ENCODE results near the gene GCGR. TPM values are rescaled to one million over a fixed set of nuclear protein-coding genes. Genes with fewer than 3 reads are reported as not detected.

The GCGR gene
- total RNA-seq (2021; ENCODE audit: unreplicated experiment) (1.6 TPM), Bru-seq, nascent RNA (percentile 22 among the genes with signal in this experiment), BruChase-seq, experiment 1, labeled RNA remaining after a 2-hour chase (percentile 24 among the genes with signal in this experiment), BruChase-seq, experiment 2, labeled RNA remaining after a 6-hour chase (percentile 32 among the genes with signal in this experiment)
- polyA plus RNA-seq (2012; ENCODE audit: insufficient read length), result 0.74 TPM
- long read RNA-seq, partial matches to known transcripts, result 0 of 4 reads
- long read RNA-seq, other reads (novel, unspliced or antisense), result 3 of 4 reads

DNA sequence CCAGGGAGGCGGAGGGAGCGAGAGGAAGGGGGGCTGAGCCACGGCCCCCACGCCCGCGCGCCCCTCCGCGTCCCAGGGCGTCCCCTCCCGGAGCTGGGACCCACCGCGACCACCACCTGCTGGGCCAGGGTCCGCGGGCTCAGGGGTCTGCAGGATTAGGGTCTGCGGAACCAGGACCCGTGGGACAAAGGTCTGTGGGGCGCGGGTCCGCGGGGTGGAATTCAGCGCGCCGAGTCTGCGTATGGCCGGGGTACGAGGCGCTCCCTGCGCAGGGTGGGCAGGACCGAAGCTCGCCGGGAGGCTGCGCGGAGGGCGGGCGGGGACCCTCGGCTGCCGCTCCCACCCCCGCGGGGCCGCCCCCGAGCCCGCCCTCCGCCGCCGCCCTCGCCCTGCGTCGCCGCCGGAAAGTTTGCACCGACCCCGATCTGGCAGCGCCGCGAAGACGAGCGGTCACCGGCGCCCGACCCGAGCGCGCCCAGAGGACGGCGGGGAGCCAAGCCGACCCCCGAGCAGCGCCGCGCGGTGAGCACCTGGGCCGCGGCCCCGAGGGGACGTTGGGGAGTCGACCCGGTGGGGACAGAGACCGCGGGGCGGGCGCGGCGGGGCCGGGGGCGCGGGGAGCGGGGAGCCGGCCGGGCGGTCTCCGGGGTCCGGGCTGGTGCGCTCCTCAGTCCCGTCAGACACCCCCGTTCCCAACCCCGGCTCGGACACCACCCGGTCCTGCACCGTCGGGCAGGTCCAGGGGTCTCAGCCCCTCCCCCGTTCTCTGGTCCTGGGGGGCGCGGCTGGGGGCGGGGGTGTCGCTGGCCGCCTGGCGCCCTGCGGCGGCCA is at the start of gene GCGR:
Gene GCGR, plus strand, starts transcription at position 423 of the 831 bp plus-strand sequence. CDS start 4,869 bp downstream, outside the sequence.
- no peaks in the 10 kb centered on the region for H3K9me3 ChIP-seq (ENCODE audit: control insufficient read depth, insufficient read depth, low read depth, low read length)
- DNase-seq (ENCODE audit: low read depth, low spot score) (no peak), ATAC-seq (0 out of 2 replicates have a peak, but pooled peaks have one; percentile 3)
- no peak for TF ChIP-seq TCF7L2 (IDR thresholded peaks at IDR 0.05; ENCODE audit: low read depth, low read length)
- TF ChIP-seq, protein P1, sequence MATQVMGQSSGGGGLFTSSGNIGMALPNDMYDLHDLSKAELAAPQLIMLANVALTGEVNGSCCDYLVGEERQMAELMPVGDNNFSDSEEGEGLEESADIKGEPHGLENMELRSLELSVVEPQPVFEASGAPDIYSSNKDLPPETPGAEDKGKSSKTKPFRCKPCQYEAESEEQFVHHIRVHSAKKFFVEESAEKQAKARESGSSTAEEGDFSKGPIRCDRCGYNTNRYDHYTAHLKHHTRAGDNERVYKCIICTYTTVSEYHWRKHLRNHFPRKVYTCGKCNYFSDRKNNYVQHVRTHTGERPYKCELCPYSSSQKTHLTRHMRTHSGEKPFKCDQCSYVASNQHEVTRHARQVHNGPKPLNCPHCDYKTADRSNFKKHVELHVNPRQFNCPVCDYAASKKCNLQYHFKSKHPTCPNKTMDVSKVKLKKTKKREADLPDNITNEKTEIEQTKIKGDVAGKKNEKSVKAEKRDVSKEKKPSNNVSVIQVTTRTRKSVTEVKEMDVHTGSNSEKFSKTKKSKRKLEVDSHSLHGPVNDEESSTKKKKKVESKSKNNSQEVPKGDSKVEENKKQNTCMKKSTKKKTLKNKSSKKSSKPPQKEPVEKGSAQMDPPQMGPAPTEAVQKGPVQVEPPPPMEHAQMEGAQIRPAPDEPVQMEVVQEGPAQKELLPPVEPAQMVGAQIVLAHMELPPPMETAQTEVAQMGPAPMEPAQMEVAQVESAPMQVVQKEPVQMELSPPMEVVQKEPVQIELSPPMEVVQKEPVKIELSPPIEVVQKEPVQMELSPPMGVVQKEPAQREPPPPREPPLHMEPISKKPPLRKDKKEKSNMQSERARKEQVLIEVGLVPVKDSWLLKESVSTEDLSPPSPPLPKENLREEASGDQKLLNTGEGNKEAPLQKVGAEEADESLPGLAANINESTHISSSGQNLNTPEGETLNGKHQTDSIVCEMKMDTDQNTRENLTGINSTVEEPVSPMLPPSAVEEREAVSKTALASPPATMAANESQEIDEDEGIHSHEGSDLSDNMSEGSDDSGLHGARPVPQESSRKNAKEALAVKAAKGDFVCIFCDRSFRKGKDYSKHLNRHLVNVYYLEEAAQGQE (IDR thresholded peaks at IDR 0.05; ENCODE audit: insufficient read depth in 1 of 2, low read depth in 2 of 2, low read length in 1 of 2), result no peak
- no peak for TF ChIP-seq POLR2AphosphoS5 (IDR thresholded peaks at IDR 0.05; ENCODE audit: low read depth, low read length)
- no peak for TF ChIP-seq SIN3A (IDR thresholded peaks at IDR 0.05; ENCODE audit: borderline replicate concordance, insufficient read depth, low read depth, low read length)
- TF ChIP-seq, protein P2, sequence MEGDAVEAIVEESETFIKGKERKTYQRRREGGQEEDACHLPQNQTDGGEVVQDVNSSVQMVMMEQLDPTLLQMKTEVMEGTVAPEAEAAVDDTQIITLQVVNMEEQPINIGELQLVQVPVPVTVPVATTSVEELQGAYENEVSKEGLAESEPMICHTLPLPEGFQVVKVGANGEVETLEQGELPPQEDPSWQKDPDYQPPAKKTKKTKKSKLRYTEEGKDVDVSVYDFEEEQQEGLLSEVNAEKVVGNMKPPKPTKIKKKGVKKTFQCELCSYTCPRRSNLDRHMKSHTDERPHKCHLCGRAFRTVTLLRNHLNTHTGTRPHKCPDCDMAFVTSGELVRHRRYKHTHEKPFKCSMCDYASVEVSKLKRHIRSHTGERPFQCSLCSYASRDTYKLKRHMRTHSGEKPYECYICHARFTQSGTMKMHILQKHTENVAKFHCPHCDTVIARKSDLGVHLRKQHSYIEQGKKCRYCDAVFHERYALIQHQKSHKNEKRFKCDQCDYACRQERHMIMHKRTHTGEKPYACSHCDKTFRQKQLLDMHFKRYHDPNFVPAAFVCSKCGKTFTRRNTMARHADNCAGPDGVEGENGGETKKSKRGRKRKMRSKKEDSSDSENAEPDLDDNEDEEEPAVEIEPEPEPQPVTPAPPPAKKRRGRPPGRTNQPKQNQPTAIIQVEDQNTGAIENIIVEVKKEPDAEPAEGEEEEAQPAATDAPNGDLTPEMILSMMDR (IDR thresholded peaks at IDR 0.05), result no peak
- intact Hi-C loops (cut with micrococcal nuclease; ENCODE audit: unreplicated experiment), result no loop called here
- peak within 1 kb of the TSS; percentile 22 to 38 for H3K4me3 ChIP-seq (ENCODE audit: low read depth in 2 of 2, low read length in 2 of 2)
- ChIA-PET CTCF (no interaction called here), POLR2A (interaction anchor here (0.5 kb wide), 1 partner anchor 121 kb away, joined by 3 read pairs; the partner anchor contains the start of gene ARL16)
- no peaks in the 10 kb centered on the region for H3K36me3 ChIP-seq (ENCODE audit: control insufficient read depth, insufficient read depth, low read length)
- in situ Hi-C loops (cut with HindIII; ENCODE audit: low pct_unique_long_range_greater_than_20kb, low sequenced_read_pairs), result no loop called here
- peaks cover 5% of the 10 kb centered on the region for H3K4me1 ChIP-seq (ENCODE audit: control insufficient read depth, insufficient read depth, low read length)
- no TSS peak for BruUV-seq (replicated peaks)
- H3K27me3 ChIP-seq (ENCODE audit: control insufficient read depth, insufficient read depth, low read length), result no peaks in the 10 kb centered on the region; the same call in 1 of the 2 replicates
- no peak within 1 kb of the TSS for H3K27ac ChIP-seq (ENCODE audit: low read length)

DNA sequence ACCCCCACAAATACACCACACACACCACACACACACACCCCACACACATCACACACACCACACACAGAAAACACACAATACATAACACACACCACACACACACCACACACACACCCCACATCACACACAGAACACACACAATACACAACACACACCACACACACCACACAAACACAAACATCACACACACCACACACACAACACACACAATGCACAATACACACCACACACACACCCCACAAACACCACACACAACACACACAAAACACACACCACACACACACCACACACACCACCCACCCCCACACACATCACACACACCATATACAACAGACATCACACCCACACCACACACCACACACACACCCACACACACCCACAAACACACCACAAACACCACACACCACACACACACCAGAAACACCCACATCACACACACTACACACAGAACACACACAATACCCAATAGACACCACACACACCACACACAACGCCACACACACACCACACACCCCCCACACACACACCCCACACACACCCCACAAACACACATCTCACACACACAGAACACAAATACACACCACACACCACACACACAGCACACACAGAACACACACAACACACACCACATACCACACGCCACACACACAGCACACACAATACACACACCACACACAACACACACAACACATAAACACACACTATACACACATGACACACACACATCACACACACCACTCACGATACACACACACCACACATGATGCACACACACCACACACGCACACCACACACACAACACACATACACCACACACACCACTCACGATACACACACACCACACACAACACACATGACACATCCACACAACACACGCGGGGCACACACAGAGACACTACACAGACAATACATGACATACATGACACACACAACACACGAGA is 11.0 kb upstream of the GCGR start:
- intact Hi-C loops (cut with micrococcal nuclease; ENCODE audit: unreplicated experiment), result no loop called here
- Histone ChIP-seq H3K4me1 (ENCODE audit: control insufficient read depth, insufficient read depth, low read length) (no peaks in the 10 kb centered on the region), H3K9me3 (ENCODE audit: control insufficient read depth, insufficient read depth, low read depth, low read length) (no peaks in the 10 kb centered on the region), H3K27me3 (ENCODE audit: control insufficient read depth, insufficient read depth, low read length) (no peaks in the 10 kb centered on the region), H3K27ac (ENCODE audit: low read length) (no peak overlapping the region), H3K36me3 (ENCODE audit: control insufficient read depth, insufficient read depth, low read length) (no peaks in the 10 kb centered on the region), H3K4me3 (ENCODE audit: low read depth in 2 of 2, low read length in 2 of 2) (no peak overlapping the region)
- TF ChIP-seq, protein P1 (IDR thresholded peaks at IDR 0.05; ENCODE audit: insufficient read depth in 1 of 2, low read depth in 2 of 2, low read length in 1 of 2), result no peak
- TF ChIP-seq TCF7L2 (IDR thresholded peaks at IDR 0.05; ENCODE audit: low read depth, low read length) (no peak), POLR2AphosphoS5 (IDR thresholded peaks at IDR 0.05; ENCODE audit: low read depth, low read length) (no peak)
- TF ChIP-seq, protein P2 (IDR thresholded peaks at IDR 0.05), result no peak
- in situ Hi-C loops (cut with HindIII; ENCODE audit: low pct_unique_long_range_greater_than_20kb, low sequenced_read_pairs), result no loop called here
- DNase-seq (ENCODE audit: low read depth, low spot score) (no peak), ATAC-seq (no peak)
- POLR2A ChIA-PET, result no interaction called here
- BruUV-seq (replicated peaks), result no TSS peak
- CTCF ChIA-PET, result no interaction called here

All from Panc1 (cell line).